ENCODE data around the gene CABLES2.

DNA sequence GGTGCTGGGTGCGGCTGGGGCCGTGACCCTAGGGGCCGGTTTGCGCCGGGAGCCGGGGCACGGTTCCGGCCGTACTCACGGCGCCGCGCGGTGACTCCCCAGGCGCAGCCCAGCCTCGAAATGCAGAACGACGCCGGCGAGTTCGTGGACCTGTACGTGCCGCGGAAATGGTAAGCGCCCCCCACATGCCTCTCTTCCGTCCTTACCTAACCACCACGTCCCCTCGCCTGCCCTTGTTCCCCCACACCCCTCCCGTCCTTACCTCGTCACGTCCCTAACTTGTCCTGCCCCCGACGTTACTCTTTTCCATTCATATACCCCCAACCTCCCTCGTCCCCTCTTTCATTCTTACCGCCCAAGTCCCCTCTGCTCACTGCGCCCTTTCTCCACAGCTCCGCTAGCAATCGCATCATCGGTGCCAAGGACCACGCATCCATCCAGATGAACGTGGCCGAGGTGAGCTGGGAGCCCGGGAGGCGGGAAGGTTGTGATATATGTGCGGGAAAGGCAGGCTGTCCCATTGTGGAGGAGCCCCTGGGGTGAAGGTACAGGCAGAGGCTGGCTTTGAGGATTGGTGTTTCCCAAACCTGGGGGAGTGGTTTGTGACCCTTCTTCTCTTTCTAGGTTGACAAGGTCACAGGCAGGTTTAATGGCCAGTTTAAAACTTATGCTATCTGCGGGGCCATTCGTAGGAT, 19.7 kb downstream of the CABLES2 start:
- no peak for TF ChIP-seq EZH2phosphoT487 (IDR thresholded peaks at IDR 0.05; ENCODE audit: borderline replicate concordance, low read length)
- TF ChIP-seq, protein P1, sequence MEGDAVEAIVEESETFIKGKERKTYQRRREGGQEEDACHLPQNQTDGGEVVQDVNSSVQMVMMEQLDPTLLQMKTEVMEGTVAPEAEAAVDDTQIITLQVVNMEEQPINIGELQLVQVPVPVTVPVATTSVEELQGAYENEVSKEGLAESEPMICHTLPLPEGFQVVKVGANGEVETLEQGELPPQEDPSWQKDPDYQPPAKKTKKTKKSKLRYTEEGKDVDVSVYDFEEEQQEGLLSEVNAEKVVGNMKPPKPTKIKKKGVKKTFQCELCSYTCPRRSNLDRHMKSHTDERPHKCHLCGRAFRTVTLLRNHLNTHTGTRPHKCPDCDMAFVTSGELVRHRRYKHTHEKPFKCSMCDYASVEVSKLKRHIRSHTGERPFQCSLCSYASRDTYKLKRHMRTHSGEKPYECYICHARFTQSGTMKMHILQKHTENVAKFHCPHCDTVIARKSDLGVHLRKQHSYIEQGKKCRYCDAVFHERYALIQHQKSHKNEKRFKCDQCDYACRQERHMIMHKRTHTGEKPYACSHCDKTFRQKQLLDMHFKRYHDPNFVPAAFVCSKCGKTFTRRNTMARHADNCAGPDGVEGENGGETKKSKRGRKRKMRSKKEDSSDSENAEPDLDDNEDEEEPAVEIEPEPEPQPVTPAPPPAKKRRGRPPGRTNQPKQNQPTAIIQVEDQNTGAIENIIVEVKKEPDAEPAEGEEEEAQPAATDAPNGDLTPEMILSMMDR (conservative IDR thresholded peaks at IDR 0.05; ENCODE audit: low read depth, low read length), result no peak

Measured in PC-3 (cell line).